CD4-positive, alpha-beta T cell treated with Interleukin-4 for 4 hours (primary cell): Measurements from ENCODE around the gene ANKMY1.

ENCODE experiments used
- DNase-seq: peaks from one replicate; pipeline ENCODE4 v3.0.0-alpha.2; 2020

ANKMY1 gene

GRCh38 chr2:240593703-240594451, 36.1 kb upstream of the ANKMY1 start:
- DNase-seq, result no peak

DNA sequence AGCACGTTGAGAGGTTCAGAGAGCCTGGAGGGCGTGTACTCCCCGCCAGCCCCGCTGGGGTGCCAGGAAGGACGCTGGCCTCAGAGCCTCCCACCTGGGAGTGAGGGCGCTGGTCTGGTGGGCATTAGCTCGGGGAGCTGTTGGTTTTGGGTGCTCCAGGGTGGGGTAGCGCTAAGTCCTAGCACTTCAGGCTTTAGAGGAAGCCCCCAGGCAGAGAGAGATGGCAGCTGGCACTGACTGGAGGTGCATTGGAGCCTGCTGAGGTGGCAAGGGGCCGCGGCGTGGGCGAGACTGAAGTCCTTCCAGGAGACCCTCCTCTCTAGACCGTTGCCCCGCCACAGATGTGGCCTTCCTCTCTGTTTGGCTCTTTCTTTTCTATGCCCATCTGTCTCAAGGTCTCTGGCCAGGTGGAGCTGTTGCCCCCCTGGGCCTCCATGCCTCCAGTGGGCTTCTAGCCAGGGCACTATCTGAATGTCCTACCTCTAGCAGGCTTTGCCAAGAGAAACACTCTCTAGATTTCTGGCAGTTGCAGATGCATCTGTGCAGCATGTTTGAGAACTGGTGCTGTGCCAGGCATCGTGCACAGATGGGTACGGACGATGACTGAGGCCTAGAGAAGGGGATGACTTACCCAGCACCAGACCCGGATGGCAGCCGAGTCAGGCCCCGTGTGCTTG, 35.4 kb upstream of the ANKMY1 start:
- no peak for DNase-seq

- no peak for DNase-seq
Measured at GRCh38 chr2:240591784-240592183, 34.0 kb upstream of the ANKMY1 start.

- no peak for DNase-seq
Measured at GRCh38 chr2:240591226-240591625, 33.4 kb upstream of the ANKMY1 start.

DNA sequence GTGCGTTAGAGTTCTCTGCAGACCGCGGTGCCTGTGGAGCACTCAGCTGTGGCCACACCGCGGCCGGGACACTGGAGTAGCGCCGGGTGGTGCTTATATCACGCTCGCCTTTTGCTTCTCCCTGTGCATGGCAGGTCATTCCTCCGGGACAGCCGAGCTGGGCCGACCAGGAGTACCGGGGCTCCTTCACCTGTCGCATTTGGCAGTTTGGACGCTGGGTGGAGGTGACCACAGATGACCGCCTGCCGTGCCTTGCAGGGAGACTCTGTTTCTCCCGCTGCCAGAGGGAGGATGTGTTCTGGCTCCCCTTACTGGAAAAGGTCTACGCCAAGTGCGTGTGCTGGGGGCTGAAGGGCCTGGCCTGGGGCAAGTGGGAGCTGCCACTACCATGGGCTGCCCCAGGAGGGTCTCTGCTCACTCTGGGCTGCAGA, 32.9 kb upstream of the ANKMY1 start:
- DNase-seq, result no peak

DNA sequence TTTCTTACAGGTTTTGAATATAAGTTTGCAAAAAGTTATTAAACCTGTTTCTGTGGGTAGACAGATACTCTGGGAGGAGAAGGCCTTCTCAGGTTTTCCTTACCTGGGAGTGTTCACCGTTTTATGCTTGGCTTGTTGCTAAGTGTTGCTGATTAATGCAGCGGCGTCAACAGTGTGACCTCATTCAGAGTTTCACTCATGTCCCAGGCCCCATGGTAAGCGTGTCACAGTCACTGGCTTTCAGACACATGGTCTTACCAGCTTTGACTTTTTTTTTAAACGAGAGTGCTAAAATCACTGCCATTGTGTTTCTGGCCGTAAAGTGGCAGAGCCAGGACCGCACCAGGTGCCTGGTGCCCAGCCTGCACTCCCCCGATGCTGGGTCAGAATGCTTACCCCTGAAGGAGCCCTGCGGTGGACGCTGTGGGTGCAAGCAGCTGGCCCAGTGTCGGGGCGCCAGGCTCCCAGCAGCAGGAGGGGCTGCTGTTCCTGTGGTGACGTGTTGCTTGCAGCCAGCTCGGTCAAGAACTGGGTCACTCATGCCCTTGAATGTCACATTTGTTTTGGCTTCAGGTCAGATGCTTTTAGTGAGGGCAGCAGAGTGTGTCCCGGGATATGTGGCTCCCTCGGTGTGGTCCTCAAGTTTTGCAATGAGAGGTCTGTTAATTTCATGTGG, 32.2 kb upstream of the ANKMY1 start:
- no peak for DNase-seq

DNA sequence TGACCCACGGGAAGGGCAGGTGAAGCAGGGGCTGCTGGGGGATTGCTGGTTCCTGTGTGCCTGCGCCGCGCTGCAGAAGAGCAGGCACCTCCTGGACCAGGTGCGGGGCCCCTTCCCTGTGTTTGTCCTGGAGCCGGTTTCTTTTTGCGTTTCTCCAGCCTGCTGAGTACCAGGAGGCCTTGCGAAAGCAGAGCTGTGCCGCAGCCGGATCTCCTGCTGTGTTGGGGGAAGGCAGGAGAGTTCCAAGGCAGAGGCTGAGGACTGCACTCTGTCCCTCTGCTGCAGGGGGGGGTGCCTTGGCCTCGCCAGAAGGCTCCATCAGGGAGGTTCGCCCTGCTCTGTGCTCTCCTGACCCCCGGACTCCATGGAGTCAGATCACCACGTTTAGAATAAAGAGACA, 31.6 kb upstream of the ANKMY1 start:
- no peak for DNase-seq

DNA sequence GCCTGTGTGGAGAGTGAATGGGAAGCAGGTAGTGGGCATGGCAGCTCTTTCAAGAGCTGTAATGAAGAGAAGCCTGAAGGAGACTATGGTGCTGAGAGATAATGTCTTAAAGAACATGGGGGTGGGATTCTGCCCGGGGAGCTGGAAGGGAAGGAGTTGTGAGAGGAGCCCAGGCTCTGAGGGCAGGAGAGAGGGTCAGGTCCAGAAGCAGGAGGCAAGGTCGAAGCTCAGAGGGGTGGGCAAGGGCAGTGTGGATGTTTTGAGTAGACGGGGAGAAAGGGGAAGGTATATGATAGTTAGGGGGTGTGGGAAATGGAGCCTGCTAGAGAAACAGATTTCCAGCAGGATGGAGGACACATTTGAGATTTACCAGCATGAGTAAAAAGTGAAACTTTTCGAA, 30.9 kb upstream of the ANKMY1 start:
- DNase-seq, result no peak

DNA sequence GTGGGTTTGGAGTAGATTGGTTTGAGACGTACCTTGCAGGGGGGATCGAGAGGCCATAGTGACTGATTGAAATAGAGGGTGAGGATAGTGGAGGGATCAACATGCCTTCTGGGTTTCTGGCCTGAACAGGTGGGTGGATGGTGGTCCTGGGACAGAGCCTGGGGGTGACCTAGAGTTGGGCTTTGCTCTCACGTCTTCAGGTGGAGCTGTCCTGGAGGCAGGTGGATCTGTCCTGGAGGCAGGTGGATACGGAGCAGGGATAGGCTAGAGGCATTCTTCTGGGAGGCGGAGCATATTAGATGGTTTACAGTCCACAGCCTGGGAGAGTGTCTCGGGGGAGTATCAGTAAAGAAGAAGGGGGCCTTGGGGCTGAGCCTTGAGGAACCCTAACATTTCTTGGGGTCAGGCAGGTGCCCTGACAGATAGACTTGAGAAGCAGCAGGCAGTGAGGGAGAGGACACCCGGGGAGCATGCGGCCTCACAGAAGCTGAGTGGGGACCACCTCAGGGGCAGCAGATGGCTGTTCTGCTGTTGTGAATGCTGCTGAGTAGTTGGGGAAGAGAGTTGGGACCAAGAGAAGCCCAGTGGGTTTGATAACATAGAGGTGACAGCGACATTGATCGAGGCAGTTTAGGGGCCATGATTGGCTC, 30.3 kb upstream of the ANKMY1 start:
- no peak for DNase-seq

DNA sequence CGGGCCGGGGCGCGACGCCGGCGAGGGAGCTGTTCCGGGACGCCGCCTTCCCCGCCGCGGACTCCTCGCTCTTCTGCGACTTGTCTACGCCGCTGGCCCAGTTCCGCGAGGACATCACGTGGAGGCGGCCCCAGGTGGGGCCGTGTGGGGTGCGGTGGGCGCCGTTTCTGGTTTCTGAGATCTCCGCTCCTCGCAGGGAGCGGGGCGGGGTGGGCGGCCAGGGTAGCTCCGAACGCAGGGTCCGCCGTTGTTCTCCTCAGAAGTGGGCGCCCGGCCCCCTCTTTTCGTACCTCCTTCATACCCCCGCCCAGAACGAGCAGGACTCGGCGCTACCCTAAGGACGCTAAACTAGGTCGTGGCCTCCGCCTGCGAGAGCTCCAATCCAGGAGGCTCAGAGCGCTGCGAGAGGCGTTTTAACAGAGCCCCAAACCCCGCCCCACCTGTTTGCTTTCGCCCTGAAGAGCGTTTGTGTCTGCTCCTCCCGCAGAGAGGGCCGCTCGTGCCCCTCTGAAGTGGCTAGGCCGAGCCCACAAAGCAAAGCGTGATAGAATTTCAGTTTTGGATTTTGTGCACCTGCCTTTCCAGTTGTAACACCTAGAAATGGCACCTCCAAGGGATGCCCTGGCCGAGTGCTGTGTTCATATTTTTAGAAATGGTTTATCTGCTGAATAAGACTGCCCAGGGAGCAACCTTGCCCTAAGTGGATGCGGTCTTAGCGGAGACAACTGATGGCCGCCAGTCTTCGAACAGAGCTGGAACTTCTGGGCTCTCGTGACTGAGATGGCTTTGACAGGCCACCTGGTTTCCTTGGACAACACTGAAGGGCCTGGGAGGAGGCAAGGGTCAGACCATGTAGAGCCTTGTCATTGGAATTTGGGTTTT, 29.4 kb upstream of the ANKMY1 start:
- DNase-seq, result peak; percentile 44

DNA sequence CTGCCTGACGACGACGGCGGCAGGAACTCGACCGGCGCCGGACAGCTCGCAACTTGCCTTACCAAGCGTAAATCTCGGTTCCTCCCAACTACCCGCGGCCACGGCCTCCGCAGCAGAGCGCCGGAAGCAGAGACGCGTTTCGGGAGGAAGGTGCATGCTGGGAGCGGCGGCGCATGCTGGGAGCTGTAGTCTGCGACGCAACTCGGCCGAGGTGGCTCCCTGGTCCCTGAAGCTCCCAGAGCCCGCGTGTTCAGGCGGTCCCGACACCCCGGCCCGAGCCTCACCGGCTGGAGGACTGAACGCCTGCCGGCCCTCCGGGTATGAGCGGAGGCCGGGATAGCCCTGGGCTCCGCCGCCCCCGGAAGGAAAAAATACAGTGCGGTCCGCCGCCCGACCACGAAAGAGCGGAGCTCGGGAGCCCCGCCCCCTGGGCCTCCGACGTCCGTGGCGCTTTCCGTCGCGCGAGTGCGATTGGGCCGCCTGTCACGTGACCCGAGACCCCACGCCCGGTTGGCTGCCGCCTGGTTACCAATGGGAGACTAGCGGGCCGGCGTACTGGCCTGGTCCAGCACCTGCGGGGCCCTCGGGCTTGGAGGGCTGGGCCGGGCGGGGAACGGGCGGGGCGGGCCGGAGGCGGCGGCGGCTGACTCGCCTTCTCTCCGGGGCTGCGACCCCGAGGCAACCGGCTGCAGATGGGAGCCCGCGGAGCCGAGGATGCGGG, 28.6 kb upstream of the ANKMY1 start, which contains the start of gene CAPN10:
Gene CAPN10, plus strand, starts transcription at position 537 of the 721 bp plus-strand sequence. Its CDS starts 178 bp downstream, at position 715.
- DNase-seq, result peak; percentile 94

DNA sequence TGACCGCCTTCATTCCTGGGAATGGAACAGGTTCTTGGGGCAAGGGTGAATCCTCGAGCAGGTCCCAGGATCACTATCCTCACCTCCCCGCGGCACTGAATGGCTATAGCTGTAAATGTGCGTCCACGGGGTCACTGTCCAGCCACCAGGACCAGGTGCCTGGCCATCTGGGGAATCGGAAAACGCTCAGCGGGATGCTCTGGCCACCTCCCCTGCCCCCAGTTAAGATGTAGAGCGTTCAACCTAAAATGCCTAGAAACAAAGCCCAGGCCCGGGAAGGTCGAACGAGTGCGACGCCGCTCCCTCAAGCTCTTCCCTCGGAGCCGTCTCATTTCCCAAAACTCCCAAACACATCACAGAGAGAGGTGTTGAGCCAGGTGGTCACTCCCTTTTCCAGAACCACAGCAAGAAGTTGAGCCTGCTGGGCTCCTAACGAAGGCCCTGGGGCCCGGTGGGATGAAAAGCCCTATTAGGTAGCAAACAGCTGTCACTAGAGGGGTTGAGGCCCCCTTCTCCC, 28.0 kb upstream of the ANKMY1 start:
- no peak for DNase-seq

- DNase-seq, result no peak
Measured at GRCh38 chr2:240585101-240585500, 27.3 kb upstream of the ANKMY1 start.

- no peak for DNase-seq
Measured at GRCh38 chr2:240584486-240585031, 26.8 kb upstream of the ANKMY1 start.

DNA sequence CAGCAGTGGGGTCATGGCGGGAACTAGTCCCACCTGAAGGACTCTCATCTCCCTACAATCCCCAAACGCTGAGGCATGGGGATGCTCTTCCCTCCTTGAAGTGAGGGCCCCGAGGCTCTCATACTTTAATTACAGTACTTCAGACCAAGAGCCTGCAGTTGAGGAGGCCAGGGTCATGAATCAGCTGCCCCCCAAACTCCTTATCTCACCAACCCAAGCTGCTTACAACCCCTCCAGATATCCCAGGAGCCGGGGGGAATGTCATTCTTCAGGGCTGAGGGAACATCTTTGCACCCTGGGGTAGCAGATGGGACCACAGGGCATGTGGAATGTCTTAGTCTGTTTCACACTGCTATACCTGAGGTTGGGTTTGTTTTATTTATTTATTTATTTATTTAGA, 26.0 kb upstream of the ANKMY1 start:
- no peak for DNase-seq

GRCh38 chr2:240582781-240583180, 25.0 kb upstream of the ANKMY1 start:
- no peak for DNase-seq

GRCh38 chr2:240581811-240582210, 24.0 kb upstream of the ANKMY1 start:
- DNase-seq, result no peak

GRCh38 chr2:240579771-240580614, 22.2 kb upstream of the ANKMY1 start:
- DNase-seq, result peak; percentile 82

GRCh38 chr2:240579071-240579762, 21.4 kb upstream of the ANKMY1 start:
- no peak for DNase-seq
